ENCODE measurements around the gene PSD. TPM values are rescaled to one million over a fixed set of nuclear protein-coding genes. Genes with fewer than 3 reads are reported as not detected.

Gene PSD
- 1.4 and 1.6 TPM in 2 replicates for total RNA-seq

DNA sequence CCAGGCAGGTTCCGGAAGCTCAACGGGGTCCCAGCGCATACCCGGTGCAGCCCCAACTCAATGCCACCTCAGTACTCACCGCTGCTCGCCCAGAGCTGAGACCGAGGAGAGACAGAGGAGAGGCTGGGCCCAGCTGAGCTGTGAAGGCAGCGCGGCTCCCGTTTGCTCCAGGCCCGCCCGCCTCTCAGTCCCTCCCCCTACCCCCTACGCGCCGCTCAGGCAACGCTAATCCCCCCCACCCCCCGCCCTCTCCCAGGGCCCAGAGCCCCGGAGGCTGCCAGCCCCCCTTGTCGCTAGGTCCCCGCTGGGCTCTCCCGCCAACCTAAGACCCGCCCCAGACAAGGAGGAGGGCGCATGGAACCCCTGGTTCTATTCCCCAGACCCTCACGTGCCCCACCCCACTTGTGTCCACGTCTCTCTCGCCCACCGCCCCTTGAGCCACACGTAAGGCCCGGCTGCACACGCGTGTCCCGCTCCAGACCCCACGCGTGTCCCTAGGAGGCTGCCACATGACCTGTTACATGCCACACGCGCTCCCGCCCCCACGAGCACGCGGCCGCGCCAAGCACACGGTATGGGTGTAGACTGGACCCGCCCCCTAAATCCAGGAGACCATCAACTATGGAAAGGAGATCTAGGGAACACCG lies at the start of gene PSD:
PSD (minus strand) TSS at position 164 of the 647 bp plus-strand sequence. CDS start 1,747 bp downstream, outside the sequence.
- intact Hi-C loops (cut with micrococcal nuclease) = no loop called here

DNA sequence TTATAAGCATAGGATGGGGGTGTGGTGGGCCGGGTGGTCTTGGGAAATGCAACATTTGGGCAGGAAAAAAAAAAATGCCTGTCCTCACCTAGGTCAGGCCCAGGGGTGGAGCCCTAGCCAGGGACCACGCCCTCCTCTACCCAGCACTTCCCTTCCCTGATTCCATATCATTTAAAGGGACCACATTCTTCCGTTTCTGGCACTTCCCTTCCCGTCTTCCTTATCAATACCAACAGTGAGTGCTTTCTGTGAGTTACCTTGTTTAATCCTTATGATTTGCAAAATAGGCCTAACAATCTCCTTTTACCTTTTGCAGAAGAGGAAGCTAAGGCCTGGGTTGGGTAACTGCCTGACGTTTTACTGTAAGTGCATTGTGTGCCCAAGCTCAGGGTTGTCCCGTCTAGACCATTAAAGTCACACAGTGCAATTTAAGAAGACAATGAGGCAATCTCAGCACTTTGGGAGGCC lies 49.4 kb upstream of the PSD start:
- intact Hi-C loops (cut with micrococcal nuclease) = no loop called here

GRCh38 chr10:102467318-102467717 lies 48.7 kb upstream of the PSD start:
- intact Hi-C loops (cut with micrococcal nuclease) = no loop called here

DNA sequence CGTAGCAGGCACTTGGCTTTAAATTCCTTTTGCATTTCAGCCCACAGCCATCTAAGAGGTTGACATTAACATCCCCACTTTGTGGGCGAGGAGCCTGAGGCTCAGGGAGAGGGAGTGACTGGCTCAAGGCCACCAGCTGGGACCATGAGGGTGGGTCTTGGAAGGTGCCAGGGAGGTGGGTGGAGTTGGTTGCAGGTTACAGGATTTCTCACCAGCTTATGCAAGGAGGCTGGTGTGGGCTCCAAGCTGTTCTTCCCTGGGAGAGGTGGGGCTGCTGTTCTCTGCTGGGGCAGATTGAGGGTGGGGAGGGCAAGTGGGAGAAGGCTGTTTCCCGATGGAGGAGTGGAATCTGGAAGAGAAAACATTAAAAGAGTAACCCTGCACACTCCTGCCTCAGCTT lies 46.9 kb upstream of the PSD start:
- intact Hi-C loops (cut with micrococcal nuclease) = no loop called here

- intact Hi-C loops (cut with micrococcal nuclease) = loop anchor here (5.0 kb wide), 1 partner anchor 42 kb away; the partner anchor contains the start of gene FBXL15
These were observed 45.4 kb upstream of the PSD start for GRCh38 chr10:102463983-102464382.

DNA sequence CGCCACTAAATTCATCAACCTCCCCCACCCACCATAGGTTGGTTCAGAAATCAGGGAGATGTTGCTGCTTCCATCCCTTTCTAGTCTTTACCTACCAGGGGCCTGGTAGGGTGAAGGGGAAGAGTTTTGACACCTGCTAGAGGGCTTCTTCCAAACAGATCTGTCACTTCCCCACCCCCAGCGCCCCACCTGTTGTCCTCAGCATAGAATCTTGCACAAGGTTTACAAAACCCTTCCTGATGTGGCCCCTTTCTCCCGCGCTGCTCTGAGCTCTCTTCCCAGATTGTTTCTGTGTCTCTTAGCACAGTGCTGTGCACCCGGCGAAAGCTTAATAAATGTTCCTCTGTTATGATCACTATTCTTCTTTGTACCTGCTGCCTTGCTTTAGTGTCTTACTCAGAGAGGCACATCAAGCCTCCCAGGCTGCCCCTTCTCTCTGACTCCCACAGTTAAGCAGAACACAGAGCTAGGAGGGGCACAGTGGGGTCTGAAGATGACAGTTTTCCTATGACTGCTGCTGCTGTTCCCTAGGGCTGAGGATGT lies 44.0 kb upstream of the PSD start:
- intact Hi-C loops (cut with micrococcal nuclease) = loop anchor here (5.0 kb wide), 1 partner anchor 40 kb away; the partner anchor contains the start of gene FBXL15

DNA sequence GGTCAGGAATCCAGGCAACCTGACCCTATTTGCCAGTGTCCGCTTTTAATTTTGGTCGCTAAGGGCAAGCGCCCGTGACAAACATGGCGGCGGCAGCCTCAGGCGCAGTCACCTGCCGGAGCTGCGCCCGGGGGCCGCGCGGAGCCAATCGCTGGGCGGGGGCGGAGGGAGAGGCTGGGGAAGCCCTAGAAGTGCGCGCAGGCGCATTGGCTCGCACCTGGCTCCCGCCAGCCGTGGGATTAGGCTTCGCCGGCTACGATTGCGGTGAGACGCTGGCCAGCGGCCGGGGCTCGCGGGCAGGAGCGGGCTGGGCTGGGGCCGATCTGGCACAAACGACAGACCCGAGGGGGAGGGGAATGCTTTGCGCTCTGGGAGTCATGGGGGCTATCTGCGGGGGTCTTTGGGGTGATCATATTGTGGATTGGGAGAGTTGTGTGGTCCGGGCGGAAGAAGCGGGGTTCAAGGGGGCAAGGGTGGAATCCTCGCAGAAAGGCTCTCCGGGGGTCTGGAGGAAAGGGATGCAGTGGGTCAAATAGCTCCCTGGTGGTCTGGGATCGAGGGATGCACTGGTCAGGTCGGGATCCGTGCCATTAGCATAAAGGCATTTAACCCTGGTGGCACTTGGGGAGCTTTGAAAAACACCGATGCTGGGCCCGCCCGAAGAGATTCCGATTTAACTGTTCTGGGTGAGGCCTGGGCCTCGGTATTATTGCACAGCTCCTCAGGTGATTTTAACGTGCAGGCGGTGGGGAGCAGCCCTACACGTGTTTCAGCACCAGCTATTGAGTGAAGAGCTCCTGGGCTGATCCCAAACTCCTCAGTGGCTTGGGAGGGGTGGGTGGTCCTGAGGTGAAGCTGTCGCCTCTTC lies 42.8 kb upstream of the PSD start:
- intact Hi-C loops (cut with micrococcal nuclease) = loop anchor here (1.0 to 5.0 kb wide), 4 partner anchors 11 to 41 kb away; partner anchors contain the start of genes ACTR1A, CUEDC2 and FBXL15

GRCh38 chr10:102460836-102461186 lies 42.2 kb upstream of the PSD start:
- intact Hi-C loops (cut with micrococcal nuclease) = loop anchor here (1.0 to 5.0 kb wide), 4 partner anchors 11 to 41 kb away; partner anchors contain the start of genes ACTR1A, CUEDC2 and FBXL15

GRCh38 chr10:102458656-102459055 lies 40.1 kb upstream of the PSD start:
- intact Hi-C loops (cut with micrococcal nuclease) = loop anchor here (10.0 kb wide), 1 partner anchor 186 kb away; the partner anchor contains the start of gene TRIM8

DNA sequence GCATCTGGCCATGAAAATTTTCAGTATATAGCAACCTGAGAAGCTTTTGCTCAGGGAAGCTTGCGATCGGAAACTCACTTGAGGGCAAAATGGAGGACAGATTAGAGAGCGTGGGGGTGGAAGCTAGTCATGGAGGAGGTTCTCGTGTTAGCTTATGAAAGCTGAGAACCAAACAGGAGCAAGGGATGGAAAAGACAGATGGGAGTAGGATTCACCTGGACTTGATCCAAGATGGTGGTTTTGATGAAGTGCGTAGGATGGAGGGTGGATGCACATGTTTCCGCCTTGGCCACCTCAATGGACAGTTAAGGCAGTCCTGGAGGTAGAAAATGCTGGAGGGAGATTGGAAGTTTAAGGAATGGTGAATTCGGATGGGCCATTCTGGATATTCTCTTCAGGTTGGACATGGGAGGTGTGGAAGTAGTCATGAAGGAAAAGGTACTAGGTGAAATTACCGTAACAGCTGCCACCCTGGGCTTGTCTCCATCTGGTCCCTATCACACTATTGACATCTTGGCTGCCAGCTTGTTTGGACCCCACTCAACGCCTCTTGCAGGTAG lies 39.1 kb upstream of the PSD start:
- intact Hi-C loops (cut with micrococcal nuclease) = loop anchor here (10.0 kb wide), 1 partner anchor 187 kb away; the partner anchor contains the start of gene TRIM8

- intact Hi-C loops (cut with micrococcal nuclease) = loop anchor here (10.0 kb wide), 1 partner anchor 189 kb away; the partner anchor contains the start of gene TRIM8
These were observed 37.4 kb upstream of the PSD start for GRCh38 chr10:102455893-102456471.

- intact Hi-C loops (cut with micrococcal nuclease) = loop anchor here (10.0 kb wide), 1 partner anchor 190 kb away; the partner anchor contains the start of gene TRIM8
These were observed 36.3 kb upstream of the PSD start for GRCh38 chr10:102454662-102455487.

GRCh38 chr10:102453502-102453901 lies 34.9 kb upstream of the PSD start:
- intact Hi-C loops (cut with micrococcal nuclease) = loop anchor here (10.0 kb wide), 1 partner anchor 191 kb away; the partner anchor contains the start of gene TRIM8

GRCh38 chr10:102452672-102453340 lies 34.2 kb upstream of the PSD start:
- intact Hi-C loops (cut with micrococcal nuclease) = loop anchor here (10.0 kb wide), 1 partner anchor 192 kb away; the partner anchor contains the start of gene TRIM8

- intact Hi-C loops (cut with micrococcal nuclease) = loop anchor here (10.0 kb wide), 1 partner anchor 193 kb away; the partner anchor contains the start of gene TRIM8
These were observed 32.8 kb upstream of the PSD start, which contains the start of gene C10orf95 for GRCh38 chr10:102451105-102451969. TSS of gene C10orf95 (minus strand) at chr10:102451543. CDS start at chr10:102451093, 450 bp downstream.

DNA sequence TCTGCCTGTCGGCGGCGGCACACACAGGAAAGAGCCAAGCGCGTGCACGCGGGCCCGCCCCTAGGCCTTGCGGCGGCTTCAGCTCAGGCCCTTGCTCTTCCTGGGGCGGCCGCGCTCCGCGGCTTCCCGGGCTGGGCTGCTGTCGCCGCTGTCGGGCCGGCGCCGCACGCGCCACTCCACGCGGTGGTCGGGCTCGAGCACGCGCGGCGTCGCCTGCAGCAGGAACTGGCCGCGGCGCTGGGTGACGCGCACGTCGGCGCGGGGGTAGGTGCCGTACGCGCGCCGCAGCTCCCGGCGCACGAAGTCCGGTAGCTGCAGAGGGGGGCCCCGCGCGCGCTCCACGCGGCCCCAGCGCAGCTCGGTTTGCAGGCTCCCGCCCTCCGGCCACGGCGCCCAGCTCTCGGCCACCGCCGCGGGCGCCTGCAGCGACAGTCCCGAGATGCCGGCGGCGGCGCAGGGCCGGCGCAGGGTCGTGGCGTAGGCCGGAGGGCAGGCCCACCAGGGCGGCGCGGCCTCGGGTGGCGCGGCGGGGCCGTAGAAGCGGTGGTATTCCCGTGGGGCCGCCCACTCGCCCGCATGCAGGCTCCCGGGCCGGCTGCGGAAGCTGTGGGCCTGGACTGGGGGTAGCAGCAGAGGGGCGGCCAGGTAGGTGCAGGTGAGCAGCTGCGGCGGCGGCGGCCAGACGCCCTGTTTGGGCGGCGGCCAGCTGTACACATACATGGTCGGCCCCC lies 32.0 kb upstream of the PSD start:
- intact Hi-C loops (cut with micrococcal nuclease) = loop anchor here (1.0 to 10.0 kb wide), 6 partner anchors 11 to 194 kb away; partner anchors contain the start of genes ACTR1A, CUEDC2 and TRIM8

GRCh38 chr10:102450124-102450373 lies 31.5 kb upstream of the PSD start:
- intact Hi-C loops (cut with micrococcal nuclease) = loop anchor here (1.0 to 10.0 kb wide), 6 partner anchors 11 to 195 kb away; partner anchors contain the start of genes ACTR1A, CUEDC2 and TRIM8
